Measurements from ENCODE around the gene IFIT3.
"Not testable (repeated sequence)": the region's sequence is repeated elsewhere in the genome, so short reads cannot be mapped to it uniquely, and the experiment has no call there.

IFIT3 gene

GRCh38 chr10:89303161-89303560, 24.6 kb upstream of the IFIT3 start:
- DNase-seq (ENCODE audit: low read depth in 2 of 2), result no peak

GRCh38 chr10:89304026-89304425, 23.8 kb upstream of the IFIT3 start:
- no peak for DNase-seq (ENCODE audit: low read depth in 2 of 2)

DNA sequence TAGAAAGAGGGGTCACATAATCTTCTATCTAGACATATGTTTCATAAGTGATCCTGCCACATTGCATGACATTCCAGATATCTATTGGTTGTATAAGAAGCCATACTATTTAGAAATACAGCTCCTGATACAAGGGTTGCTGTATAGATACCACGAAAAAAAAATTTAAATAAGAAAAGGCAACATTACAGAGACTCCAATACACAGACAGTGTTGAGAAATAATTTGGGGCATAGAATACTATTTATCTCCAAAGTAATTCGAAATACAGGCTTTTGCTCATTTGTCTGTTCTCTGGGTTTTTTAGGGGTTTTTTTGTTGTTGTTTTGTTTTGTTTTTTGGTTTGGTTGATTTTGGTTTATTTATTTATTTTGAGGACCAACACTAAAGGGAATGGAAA, 23.4 kb upstream of the IFIT3 start:
- DNase-seq (ENCODE audit: low read depth in 2 of 2), result no peak

DNA sequence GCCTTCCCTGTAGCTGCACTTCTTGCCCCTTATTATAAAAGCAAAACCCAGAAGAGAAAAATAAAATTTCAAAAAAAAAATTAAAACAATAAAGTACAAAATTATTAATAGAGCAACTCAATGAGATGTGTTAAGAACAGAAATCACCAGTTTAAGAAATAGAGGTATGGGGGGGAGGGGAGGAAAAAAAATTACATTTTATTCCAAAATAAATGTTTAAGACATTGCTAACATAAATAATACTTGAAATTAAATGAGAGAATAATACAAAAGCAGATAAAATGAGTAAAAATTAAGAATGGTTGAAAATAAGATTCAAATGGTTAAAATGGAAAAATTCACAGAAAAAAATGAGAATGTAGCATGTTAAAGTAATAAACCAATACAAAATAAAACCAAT, 22.9 kb upstream of the IFIT3 start:
- DNase-seq (ENCODE audit: low read depth in 2 of 2), result no peak

DNA sequence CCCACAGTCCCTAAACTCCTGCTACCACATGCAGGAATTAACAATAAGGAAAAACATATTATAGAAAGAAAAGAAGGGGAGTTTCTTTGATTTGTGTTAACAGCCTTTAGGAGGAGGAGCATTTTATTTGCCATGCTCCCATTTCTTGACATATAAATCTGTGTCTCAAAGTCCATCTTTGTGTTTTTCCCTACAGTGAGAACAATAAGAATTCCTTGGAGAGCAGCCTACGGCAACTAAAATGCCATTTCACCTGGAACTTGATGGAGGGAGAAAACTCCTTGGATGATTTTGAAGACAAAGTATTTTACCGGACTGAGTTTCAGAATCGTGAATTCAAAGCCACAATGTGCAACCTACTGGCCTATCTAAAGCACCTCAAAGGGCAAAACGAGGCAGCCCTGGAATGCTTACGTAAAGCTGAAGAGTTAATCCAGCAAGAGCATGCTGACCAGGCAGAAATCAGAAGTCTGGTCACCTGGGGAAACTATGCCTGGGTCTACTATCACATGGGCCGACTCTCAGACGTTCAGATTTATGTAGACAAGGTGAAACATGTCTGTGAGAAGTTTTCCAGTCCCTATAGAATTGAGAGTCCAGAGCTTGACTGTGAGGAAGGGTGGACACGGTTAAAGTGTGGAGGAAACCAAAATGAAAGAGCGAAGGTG, 21.9 kb upstream of the IFIT3 start:
- DNase-seq (ENCODE audit: low read depth in 2 of 2), result no peak

- DNase-seq (ENCODE audit: low read depth in 2 of 2), result no peak
Measured at GRCh38 chr10:89306434-89307268, 21.1 kb upstream of the IFIT3 start.

DNA sequence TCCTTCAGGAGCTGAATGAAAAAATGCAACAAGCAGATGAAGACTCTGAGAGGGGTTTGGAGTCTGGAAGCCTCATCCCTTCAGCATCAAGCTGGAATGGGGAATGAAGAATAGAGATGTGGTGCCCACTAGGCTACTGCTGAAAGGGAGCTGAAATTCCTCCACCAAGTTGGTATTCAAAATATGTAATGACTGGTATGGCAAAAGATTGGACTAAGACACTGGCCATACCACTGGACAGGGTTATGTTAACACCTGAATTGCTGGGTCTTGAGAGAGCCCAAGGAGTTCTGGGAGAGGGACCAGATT, 20.6 kb upstream of the IFIT3 start:
- DNase-seq (ENCODE audit: low read depth in 2 of 2), result no peak

GRCh38 chr10:89308266-89308665, 19.5 kb upstream of the IFIT3 start:
- DNase-seq (ENCODE audit: low read depth in 2 of 2), result no peak

GRCh38 chr10:89308736-89309135, 19.1 kb upstream of the IFIT3 start:
- no peak for DNase-seq (ENCODE audit: low read depth in 2 of 2)

DNA sequence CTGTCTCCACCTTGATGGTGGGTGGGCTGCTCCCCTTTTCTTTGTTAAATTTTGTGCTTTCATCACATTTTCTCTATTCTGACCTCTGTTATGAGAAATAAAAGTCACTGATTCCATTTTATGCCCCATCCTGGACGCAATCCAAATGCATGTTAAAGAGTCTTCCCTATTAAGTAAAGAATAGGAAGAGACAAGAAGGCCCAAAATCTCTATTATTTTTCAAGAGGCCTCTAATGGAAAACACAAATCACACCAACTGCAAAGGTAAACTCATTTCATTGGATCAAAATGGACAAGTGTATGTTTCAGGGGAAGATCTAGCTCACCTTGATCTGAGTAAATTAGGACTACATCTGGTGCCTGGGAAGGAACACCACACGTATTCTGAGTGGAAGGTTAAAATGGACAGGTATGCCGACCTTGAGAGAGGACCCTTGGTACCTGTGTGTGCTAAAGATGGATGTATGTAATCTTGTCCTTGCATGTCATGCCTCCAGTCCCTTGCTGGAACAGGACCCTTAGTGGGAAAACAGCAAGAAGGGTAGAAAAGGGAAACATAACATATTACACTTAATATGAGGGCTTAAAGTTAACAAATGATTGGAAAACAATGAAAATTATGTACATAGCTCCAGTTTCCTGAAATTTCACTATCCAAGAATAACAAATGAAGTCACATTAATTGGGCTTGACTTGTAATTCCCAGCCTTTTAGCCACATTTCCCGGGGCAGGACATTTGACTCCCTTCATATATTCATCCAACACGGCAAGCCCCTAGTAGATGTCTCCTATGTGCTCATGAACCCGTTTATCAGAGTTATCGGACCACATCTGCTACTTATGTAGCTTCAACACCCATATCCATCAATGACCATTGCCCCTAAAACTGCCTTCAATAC, 18.4 kb upstream of the IFIT3 start:
- DNase-seq (ENCODE audit: low read depth in 2 of 2), result no peak

- DNase-seq (ENCODE audit: low read depth in 2 of 2), result no peak
Measured at GRCh38 chr10:89310056-89310893, 17.5 kb upstream of the IFIT3 start.

GRCh38 chr10:89312973-89313372, 14.8 kb upstream of the IFIT3 start:
- DNase-seq (ENCODE audit: low read depth in 2 of 2), result no peak

- no peak for DNase-seq (ENCODE audit: low read depth in 2 of 2)
Measured at GRCh38 chr10:89314676-89315075, 13.1 kb upstream of the IFIT3 start.

- DNase-seq (ENCODE audit: low read depth in 2 of 2), result not testable (repeated sequence)
Measured at GRCh38 chr10:89318047-89318446, 9.8 kb upstream of the IFIT3 start.

DNA sequence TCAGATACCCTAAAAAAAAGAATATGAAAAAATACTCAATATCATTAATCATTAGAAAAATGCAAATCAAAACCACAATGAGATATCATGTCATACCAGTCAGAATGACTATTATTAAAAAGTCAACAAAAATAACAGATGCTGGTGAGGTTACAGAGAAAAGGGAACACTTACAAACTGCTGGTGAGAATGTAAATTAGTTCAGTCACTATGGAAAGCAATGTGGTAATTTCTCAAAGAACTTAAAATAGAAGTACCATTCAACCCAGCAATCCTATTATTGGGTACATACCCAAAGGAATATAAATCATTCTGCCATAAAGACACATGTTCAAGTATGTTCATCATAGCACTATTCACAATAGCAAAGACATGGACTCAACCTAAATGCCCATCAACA, 2.7 kb upstream of the IFIT3 start:
- DNase-seq (ENCODE audit: low read depth in 2 of 2), result not testable (repeated sequence)

GRCh38 chr10:89325856-89326255, 1.9 kb upstream of the IFIT3 start:
- DNase-seq (ENCODE audit: low read depth in 2 of 2), result not testable (repeated sequence)

GRCh38 chr10:89329151-89329550, 1.4 kb downstream of the IFIT3 start:
- DNase-seq (ENCODE audit: low read depth in 2 of 2), result no peak

- DNase-seq (ENCODE audit: low read depth in 2 of 2), result not testable (repeated sequence)
Measured at GRCh38 chr10:89330014-89330413, 2.2 kb downstream of the IFIT3 start.

DNA sequence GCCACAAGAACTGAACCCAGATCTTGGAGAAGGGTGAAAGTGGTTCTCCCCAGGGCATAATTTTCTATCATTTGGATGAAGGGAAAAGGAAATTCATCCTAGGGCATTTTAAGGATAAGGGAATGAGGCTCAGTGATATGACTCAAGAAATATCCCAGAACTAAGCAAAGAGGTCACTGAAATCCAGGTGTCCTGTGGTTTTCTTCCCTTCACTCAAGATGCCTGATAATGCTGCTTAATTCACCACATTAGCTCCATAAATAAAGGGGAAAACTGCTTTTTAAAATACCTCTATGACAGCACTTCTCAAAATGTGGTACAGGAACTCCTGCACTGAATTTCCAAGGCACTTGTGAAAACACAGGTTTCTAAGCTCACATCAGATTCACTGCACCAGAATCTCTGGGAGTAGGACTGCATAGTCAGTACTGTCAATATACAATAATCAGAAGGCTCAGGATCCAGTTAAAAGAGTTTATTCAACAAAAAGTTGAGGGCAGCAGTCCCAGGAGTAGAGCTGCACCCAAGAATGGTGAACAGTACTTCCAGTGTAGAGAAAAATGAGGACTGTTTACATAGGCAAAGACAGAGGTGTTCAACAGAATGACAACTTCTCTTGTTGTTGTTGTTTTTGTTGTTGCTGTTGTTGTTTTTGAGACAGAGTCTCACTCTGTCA, 2.9 kb downstream of the IFIT3 start:
- no peak for DNase-seq (ENCODE audit: low read depth in 2 of 2)

DNA sequence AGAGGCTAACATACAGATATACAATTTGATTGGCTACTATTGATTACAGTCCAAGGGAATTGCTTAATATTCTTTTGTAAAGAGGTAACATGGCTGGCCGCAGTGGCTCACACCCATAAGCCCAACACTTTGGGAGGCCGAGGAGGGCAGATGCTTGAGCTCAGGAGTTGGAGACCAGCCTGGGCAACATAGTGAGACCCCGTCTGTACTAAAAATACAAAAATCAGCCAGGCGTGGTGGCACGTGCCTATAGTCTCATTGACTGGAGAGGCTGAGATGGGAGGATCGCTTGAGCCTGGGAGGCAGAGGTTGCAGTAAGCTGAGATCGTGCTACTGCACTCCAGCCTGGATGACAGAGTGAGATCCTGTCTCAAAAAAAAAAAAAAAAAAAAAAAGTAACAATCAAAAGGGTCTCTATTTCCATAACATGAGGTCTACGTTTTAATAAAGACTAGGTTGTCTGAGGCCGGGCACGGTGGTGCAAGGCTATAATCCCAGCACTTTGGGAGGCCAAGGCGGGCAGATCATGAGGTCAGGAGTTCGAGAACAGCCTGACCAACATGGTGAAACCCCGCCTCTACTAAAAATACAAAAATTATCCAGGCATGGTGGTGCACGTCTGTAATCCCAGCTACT, 3.8 kb downstream of the IFIT3 start:
- not testable (repeated sequence) for DNase-seq (ENCODE audit: low read depth in 2 of 2)

Measured in fibroblast of skin of left biceps (primary cell).